GM12864 (cell line): ENCODE data around the gene ASCC3.
"Not testable (repeated sequence)": the region's sequence is repeated elsewhere in the genome, so short reads cannot be mapped to it uniquely, and the experiment has no call there.

Experiments
- DNase-seq: peaks from one replicate; pipeline ENCODE4 v3.0.0-alpha.2; 2011; ENCODE audit warnings: low read depth
- H3K4me3 ChIP-seq: 2 replicates; pipeline ENCODE4 v1.5.1; 2011; ENCODE audit warnings: mild to moderate bottlenecking, low read depth, low read length, control low read depth
- CTCF ChIP-seq: IDR thresholded peaks from 2 replicates; pipeline ENCODE4 v1.5.1; 2011; ENCODE audit warnings: low read depth, mild to moderate bottlenecking, moderate library complexity, low read length, control low read depth, inconsistent platforms; ENCODE audit errors: missing control alignments

ASCC3 gene

DNA sequence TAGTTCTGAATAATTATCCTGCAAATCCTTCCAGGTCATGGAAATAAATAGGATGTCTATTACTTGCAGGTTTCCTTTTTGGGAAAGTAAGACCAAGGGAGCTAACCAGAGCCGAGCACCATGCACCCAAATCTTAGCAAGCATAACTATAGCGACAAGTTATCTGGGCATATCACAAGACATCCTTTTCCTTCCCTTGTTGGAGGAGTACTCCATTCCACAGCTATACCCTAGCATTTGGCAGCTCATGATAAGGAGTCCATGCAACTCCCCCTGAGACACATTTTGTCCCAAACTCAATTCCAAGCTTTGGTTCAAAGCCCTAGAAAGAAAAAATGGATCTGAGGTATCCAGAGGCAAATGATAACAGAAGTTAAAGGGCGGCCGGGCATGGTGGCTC lies 16.5 kb upstream of the ASCC3 start:
- H3K4me3 ChIP-seq, result no peak overlapping the region
- no peak for TF ChIP-seq CTCF
- DNase-seq, result no peak

GRCh38 chr6:100893743-100894142 lies 12.6 kb upstream of the ASCC3 start:
- DNase-seq, result no peak
- H3K4me3 ChIP-seq, result no peak overlapping the region
- TF ChIP-seq CTCF, result no peak

DNA sequence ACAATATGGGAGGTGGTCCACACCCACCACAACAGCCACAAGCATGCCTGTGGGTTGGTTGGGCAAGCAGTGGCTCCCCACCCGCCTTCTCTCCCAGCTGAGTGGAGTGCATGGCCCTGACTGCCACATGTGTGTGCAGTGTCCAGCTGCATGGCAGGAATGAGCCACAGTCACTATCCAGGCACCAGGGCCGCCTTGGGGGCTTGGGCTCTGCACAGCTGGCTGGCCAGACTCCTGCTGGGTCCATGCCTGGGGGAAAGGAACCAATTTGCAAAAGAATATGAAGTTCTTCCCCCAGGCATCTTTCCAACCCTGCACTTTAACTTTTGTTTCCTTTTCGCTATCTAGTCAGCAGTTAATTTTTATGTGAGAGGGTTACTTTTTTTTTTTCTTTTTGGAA lies 11.6 kb upstream of the ASCC3 start:
- no peak overlapping the region for H3K4me3 ChIP-seq
- DNase-seq, result no peak
- TF ChIP-seq CTCF, result no peak

- no peak for TF ChIP-seq CTCF
- no peak overlapping the region for H3K4me3 ChIP-seq
- no peak for DNase-seq
Measured at GRCh38 chr6:100892116-100892515, 11.0 kb upstream of the ASCC3 start.

- DNase-seq, result no peak
- TF ChIP-seq CTCF, result no peak
- no peak overlapping the region for H3K4me3 ChIP-seq
Measured at GRCh38 chr6:100891079-100891478, 9.9 kb upstream of the ASCC3 start.

- not testable (repeated sequence) for H3K4me3 ChIP-seq, DNase-seq
Measured at GRCh38 chr6:100890646-100891045, 9.5 kb upstream of the ASCC3 start.

- DNase-seq, result no peak
- TF ChIP-seq CTCF, result no peak
- no peak overlapping the region for H3K4me3 ChIP-seq
Measured at GRCh38 chr6:100889351-100889750, 8.2 kb upstream of the ASCC3 start.

GRCh38 chr6:100886076-100886475 lies 4.9 kb upstream of the ASCC3 start:
- no peak for TF ChIP-seq CTCF
- DNase-seq, result no peak

More at GRCh38 chr6:100886076-100886475, 4.9 kb upstream of the ASCC3 start:
- no peak overlapping the region for H3K4me3 ChIP-seq
